EL (cell line): ENCODE results near the gene PCSK9.
A peak's percentile ranks its signal among the peaks of the same experiment; 100 is the strongest.

Experiments
- DNase-seq: peaks from one replicate; pipeline ENCODE4 v3.0.0-alpha.2; 2016

PCSK9 gene

DNA sequence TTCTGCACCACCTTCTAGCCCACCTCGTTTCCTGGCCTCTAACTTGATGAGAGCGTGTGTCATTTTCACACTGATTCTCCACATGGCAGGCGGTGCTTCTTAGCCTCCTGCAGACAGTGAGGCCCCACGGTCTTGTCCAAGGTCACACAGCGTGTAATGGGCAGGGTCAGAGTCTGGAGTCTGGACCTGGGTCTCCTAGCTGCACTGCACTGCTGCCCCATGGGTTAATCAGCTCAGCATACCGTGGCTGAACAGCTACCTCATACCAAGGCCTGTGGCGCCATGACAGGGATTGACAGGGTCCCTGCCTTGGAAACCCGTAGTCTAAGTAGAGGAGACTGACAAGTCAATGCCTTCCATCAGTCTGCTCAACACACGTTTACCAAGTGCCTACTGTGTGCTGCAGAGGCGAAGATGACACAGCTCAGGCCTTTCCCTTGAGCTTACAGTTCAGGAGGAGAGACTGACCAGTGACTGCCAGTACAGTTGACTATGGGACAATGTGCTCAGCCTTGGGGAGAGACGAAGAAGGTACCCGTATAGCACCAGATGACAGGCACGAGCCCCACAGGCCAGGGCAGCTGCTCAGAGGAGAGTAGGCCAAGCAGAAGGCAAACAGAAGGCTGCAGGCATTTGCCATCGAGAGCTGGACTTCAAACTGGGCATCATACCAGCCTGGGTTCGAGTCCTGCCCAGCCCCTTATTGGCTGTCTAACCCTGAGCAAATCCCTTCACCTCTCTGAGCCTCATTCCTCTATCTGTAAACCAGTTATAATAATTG lies 5.5 kb downstream of the PCSK9 start:
- DNase-seq, result no peak

DNA sequence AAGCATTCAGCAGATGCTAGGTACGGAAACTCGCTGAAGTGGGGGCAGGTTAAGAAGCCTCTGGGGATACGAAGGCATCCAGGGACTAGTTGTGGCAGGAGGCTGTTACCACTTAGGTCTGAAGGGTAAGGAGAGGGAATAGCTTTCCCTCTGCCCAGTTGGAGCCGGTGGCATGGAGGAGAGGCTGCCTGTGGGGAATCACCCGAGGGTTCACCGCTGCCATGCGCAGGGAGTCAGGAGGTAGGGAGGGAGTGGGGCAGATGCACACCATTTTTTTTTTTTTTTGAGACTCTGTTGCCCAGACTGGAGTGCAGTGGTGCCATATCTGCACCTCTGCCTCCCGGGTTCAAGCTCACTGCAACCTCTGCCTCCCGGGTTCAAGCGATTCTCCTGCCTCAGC lies 6.1 kb downstream of the PCSK9 start:
- no peak for DNase-seq

DNA sequence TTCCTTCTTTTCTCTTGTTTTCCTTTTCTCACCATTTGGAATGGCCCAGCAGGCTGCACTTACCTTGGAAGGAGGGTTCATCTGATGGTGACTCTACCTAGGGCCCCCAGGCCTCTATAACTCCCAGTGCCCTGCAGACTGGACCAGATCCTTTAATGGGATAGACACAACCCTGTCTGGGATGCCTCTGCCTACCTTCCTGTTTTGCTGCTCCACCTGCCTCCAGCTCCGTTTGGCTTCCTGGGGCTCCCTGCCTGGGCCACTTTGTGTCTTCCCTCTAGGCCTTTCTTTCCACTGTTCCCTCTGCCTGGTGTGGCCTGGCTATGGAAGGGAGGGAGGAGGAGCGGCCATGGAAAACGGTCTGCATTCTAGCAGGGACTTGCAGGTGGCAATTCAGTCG lies 7.5 kb downstream of the PCSK9 start:
- no peak for DNase-seq

DNA sequence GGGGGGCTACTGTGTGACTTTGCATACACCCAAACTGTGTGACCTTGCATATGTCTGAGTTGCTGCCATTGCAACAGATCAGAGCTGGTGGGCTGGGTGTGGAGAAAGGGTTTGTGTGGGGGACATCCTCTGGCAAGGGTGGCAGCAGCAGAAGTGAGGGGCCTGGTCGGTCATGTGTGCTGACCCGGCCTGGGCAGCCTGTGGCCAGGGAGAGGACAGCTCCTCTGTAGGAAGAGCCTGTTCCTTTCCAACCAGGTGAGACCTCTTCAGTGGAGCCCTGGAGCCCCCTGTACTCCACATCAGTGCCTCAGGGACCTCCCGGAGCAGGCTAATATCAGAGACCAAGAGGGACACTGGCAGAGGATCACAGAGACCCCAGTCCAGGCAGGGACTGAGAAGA lies 8.3 kb downstream of the PCSK9 start:
- DNase-seq, result no peak

DNA sequence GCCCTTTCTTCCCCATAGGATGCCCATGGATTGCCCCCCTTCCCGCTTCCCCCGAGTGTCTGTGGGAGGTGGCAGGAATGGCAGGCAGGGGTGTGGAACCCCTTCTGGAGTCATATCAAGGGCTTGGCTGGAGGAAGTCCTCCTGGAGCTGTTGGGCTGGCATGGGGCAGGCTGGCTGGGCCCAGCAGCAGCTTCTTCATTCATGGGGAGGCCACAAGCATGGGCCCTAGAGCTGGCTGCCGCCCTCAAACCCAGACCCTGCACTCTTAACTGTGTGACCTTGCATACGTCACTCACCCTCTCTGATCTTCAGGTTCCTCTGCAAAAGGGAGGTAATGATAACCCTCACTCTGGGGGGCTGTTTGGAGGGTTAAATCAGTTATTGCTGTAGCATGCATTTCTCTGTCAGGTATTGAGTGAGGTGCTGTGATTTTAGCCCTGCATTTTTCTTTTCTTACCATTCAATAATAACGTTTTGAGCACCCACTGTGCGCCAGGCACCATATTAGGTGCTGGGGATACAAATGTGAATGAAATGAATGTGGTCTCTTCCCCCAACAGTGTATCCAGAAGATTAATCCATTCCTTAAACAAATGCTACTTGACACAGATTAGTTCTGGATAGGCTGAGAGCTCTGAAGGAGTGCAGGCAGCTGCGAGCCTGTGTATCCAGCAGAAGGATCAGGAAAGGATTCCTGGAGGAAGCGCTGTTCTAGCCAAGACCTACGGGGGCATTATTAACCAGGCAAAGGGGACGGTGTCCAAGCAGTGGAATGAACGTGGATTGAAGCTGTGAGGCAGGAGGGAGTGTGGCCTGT lies 9.3 kb downstream of the PCSK9 start:
- no peak for DNase-seq

DNA sequence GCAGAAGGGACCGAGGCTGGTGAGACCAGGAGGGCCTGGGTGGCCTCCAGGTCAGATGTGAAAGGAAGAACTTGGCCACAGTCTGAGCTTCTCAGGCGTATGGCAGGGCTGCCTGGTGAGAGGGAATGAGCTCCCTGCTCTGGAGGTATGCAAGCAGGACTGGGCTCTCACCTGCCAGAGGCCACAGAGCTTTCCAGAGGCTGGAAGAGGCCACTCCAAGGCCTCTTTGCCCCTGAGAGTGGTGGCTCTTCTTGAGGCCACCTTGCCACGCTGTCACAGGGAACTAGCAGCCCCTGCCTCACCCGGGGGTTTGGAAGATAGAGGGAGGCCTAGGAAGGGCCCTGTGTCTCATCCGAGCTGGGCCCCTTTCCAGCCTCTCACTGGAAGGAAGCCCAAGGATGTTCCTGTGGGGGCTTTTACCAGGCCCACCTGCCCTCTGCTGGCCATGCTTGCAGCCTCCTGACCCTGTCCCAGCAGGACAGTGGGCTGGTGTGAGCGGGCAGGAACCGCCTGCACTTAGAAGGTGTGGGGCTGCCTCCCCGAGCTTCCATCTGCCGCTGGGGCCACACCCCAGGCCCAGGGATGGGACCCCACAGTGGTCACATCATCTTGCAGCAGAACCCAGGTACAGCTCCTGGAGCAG lies 10.0 kb downstream of the PCSK9 start:
- no peak for DNase-seq

DNA sequence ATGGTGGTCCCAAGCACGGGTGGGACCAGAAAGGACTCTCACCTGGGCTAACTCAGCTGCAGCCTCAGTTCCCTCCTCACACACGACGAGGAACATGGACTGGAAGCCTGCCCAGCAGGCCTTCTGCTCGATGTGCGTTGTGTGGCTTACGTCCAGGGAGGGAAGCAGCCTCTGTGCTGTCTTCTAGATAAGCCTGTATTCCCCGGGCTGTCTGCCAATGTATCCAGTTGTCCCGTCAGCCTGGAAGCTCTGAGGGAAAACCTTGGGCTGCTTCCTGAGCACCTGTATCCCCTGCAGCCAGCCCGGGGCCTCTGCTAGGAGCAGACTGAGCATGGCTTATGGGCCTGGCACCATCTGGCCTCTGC lies 10.5 kb downstream of the PCSK9 start:
- DNase-seq, result no peak

DNA sequence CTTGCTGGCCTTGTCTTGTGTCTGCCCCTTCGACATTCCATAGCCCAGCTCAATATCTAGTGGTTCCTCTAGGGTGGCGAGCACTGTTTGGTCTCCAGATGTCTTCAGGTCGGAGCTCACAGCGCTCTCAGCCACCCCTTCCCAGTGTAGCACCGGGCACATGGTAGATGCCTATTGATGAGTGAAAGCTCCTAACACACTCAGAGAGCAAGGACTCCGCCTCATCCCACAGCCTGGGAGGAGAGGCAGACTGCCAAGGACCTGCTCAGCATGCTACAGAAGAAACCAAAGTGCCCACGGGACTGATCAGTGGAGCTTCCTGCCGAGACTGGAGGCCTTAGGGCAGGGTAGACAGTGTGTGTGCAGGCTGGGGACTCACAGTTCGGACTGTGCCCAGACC lies 10.9 kb downstream of the PCSK9 start:
- DNase-seq, result peak; percentile 40

DNA sequence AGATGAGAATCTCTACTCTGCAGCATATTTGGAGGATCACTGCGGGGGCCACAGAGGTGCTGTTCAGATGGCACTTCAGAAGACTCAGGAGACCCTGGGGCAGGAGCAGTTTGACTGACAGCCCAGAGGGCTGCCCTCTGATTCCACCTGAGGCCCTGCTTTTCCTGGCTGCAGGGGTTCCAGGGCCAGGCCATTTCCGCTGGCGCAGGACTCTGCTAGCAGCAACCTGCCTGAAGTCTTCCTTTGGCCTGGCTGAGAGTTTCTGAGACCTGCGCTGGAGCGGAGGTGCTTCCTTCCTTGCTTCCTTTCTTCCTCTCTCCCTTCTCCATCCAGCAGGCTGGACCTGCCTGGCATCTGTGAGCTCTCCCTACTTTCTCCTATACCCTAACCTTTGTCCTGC lies 11.8 kb downstream of the PCSK9 start:
- DNase-seq, result no peak

DNA sequence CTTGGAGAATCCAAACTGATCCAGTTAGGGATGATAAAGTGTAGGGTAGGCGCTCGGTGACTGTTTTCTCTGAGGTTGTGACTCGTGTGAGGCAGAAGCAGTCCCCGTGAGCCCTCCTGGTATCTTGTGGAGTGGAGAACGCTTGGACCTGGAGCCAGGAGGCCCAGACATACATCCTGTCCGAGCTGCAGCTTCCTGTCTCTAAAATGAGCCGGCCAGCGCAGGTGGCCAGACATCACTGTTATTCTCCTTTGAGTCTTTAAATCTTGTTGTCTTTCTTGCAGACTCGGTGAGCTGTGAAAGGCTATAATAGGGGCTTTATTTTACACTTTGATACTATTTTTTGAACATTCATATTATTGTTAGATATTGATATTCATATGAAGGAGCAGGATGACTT lies 12.3 kb downstream of the PCSK9 start:
- DNase-seq, result no peak

DNA sequence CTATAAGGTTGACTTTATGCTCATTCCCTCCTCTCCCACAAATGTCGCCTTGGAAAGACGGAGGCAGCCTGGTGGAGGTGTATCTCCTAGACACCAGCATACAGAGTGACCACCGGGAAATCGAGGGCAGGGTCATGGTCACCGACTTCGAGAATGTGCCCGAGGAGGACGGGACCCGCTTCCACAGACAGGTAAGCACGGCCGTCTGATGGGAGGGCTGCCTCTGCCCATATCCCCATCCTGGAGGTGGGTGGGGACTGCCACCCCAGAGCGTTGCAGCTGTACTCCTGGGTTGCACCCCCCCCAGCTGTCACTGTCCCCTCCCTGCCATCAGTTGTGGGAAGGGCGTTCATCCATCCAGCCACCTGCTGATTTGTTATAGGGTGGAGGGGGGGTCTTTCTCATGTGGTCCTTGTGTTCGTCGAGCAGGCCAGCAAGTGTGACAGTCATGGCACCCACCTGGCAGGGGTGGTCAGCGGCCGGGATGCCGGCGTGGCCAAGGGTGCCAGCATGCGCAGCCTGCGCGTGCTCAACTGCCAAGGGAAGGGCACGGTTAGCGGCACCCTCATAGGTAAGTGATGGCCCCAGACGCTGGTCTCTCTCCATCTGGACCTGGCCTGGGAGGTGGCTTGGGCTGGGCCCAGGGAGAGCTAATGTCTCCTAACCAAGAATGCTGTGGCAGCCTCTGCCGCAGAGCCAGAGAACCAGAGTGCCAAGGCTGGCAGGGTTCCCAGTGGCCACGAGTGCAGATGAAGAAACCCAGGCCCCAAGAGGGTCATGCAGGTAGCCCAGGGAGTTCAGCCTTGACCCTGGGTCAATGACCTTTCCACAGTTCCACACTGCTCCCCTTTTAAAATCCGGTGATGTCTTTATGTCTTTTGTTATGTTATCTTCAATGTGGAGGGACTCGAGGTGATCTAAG lies 13.1 kb downstream of the PCSK9 start:
- DNase-seq, result no peak

DNA sequence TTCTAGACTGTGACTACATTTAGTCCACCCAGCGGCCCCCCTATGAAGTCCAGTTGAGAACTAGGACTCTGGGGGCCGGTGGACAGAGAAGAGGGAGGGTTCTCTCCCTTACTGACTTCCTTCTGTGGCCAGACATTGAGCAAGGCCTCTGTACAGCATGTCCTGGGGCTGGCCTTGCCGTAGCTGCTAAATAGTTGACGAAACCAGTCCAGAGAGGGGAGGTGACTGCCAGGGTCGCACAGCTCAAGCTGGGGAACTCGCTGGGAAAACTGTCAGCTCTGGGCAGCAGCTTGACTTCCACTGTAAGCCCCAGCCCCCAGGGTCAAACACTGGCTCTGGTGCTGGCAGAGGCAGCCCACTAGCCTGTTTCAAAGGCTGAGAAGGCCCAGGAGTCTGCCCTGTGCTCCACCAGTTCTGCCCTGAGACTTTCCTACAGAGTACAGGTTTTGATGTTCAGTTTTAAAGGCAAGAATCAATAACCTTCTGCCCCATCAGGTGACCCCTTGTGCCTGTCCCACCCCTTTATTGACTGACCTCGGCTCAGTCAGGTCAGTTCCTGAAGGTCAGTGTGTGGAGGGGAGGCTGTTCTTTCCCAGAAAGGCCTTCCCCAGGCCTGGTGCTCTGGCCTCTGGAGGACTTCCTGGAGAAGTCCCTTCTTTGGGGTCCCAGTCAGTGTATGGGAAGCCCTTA lies 14.1 kb downstream of the PCSK9 start:
- DNase-seq, result no peak

DNA sequence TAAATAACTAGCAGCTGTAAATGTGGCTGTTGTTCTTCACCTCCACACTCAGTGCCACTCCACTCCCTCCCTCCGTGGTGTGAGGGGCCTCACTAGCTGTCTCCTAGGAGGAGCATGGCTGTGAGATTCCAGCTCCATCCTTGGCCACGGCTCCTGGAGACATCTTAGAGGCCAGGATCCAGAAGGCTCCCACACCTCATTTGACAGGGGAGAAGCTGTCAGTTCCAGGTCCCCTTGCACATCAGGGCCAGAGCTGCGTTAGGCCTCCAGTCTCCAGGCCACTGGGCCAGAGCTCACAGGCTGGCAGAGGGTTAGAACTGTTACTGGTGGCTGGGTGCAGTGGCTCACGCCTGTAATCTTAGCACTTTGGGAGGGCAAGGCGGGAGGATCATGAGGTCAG lies 15.0 kb downstream of the PCSK9 start:
- no peak for DNase-seq

DNA sequence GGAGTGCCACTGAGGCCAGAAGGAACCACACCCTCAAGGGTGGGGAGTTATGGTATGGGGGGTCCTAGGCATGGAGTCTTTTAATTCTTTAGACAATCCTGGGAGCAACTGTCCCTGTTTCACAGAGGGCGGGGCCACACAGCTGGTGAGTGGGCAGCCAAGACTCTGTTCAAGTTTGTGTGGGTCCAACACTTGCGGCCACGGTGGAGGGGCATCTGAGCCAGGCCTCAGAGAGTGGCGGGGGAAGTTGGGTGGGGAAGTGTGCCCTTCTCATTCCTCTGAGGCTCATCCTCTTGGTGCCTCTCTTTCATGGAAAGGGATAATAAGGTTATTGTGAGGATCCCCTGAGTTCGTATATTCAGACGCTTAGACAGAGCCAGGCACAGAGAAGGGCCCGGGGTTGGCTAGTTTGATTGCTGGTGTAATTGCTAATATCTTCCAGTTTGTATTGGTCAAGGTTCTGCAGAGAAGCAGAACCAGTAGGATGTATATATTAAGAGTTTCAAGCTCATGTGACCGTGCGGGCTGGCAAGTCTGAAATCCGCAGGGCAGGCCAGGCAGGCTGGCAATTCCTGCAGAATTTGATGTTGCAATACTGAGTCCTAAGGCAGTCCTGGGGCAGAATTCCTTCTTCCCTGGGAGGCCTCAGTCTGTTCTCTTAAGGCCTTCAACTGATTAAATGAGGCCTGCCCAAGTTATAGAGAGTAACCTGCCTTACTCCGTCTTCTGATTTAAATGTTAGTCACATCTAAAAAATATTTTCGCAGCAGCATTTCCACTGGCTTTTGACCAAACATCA lies 15.9 kb downstream of the PCSK9 start:
- DNase-seq, result no peak

DNA sequence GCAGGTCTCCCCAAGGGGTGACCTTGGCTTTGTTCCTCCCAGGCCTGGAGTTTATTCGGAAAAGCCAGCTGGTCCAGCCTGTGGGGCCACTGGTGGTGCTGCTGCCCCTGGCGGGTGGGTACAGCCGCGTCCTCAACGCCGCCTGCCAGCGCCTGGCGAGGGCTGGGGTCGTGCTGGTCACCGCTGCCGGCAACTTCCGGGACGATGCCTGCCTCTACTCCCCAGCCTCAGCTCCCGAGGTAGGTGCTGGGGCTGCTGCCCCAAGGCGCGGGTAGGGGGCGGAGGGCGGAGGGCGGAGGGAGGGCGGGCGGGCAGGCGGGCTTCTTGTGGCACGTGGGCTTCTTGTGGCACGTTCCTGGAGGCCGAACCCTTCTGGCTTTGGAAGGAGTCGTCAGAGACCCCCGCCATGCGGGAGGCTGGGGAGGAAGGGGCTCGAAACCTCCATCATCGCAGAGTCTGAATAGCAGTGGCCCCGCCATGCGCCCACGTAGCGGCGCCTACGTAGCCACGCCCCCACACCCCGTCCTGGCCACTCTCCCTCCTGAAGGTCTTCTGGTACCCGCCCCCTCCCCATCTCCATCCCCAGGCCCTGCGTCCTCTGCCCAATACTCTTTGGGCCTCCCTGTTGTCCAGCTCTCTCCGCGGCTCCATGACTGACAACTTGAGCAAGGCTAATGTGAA lies 16.7 kb downstream of the PCSK9 start:
- DNase-seq, result no peak

DNA sequence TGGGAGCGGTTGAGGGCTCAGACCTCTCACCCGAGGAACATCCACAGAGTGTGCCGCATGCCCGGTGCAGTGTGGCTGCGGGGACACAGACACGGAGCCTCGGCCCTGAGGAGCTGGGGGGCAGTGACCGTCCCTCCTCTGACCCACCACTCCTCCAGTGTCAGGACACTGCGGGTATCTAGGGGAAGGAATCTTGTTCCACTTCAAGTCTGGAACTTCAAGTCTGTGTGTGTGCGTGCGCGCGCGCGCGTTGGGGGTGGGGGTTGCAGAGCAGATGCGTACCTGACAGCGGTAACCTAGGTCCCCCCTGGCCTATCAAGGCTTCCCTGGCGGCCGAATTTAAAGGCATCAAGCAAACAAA lies 17.3 kb downstream of the PCSK9 start:
- DNase-seq, result no peak

DNA sequence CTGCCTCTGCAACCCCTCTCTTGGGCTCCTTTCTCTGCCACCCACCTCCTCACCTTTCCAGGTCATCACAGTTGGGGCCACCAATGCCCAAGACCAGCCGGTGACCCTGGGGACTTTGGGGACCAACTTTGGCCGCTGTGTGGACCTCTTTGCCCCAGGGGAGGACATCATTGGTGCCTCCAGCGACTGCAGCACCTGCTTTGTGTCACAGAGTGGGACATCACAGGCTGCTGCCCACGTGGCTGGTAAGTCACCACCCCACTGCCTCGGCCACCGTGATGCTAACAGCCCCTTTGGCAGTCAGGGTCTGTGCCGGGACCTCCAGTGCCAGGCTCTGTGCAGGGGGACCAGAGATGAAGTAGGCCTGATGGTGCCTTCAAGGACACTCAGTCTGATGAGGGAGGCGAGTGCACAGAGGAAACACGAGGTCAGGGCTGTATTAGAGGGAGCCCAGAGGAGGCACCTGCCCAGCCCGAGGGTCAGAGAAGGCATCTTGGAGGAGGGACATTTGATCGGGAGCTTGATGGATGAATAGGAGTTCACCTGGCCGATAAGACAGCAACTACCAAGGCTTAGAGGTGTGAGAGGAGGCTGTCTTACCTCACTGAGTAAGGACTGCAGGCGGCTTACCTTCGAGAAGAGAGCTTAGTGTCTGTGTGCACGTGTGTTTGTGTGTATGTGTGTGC lies 18.1 kb downstream of the PCSK9 start:
- no peak for DNase-seq

DNA sequence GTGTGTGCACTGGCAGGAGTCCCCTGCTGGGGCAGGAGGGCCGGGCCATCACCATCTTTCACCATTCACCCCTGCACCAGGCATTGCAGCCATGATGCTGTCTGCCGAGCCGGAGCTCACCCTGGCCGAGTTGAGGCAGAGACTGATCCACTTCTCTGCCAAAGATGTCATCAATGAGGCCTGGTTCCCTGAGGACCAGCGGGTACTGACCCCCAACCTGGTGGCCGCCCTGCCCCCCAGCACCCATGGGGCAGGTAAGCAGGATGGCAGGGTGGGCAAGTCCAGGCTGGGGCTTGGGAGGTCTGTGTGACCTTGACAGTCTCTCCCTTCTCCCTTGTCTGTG lies 18.6 kb downstream of the PCSK9 start:
- DNase-seq, result no peak

DNA sequence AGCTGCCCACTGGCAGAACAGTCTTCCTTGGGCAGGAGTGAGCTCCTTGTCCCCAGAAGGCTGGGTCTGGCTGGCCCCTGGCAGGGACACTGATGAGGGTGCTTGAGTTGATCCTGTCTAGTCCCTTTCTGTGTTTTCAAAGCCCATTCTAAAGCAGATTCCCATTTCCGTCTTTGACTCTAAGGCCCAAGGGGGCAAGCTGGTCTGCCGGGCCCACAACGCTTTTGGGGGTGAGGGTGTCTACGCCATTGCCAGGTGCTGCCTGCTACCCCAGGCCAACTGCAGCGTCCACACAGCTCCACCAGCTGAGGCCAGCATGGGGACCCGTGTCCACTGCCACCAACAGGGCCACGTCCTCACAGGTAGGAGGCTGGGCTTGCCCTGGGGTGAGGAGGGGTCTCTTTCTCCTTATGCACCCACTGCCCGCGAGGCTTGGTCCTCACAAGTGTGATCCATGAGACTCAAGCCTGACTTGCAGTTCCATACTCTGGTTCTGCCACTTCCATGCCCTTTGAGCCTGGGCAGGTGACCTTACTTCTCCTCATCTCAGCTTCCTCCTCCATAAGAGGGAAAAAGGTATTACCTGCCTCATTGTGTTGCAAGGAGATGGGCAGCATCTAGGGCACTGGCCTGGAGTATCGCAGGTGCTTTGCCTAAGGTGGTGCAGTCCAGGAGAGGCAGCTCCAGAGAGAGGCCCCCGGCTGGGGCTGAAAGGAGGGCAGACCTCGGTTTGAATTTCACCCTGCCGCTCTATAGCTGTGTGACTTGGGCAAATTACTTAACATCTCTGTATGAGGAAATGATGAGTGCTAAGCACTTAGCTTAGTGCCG lies 20.2 kb downstream of the PCSK9 start:
- DNase-seq, result no peak
